22Rv1 (cell line): Measurements from ENCODE around the gene AADACL4.
A peak's percentile ranks its signal among the peaks of the same experiment; 100 is the strongest.

Experiments used
- H3K27ac ChIP-seq: fragments of 450-650 bp; 2 replicates; pipeline ENCODE4 v1.5.1; 2017
- CTCF ChIP-seq: fragments of 450-650 bp; IDR thresholded peaks from 2 replicates; pipeline ENCODE4 v1.5.1; 2017; ENCODE audit warnings: mild to moderate bottlenecking
- ZFX ChIP-seq: fragments of 450-650 bp; IDR thresholded peaks from 2 replicates; pipeline ENCODE4 v1.6.1; 2017; ENCODE audit warnings: antibody characterized with exemption, borderline replicate concordance

Gene AADACL4

GRCh38 chr1:12617901-12618660 is 25.8 kb upstream of the AADACL4 start, which contains the start of gene DHRS3:
Gene DHRS3 (minus strand): TSS chr1:12618210. CDS start chr1:12617348, 862 bp downstream.
- H3K27ac ChIP-seq = peak within 1 kb of the TSS; percentile 81
- TF ChIP-seq ZFX = no peak

GRCh38 chr1:12618661-12618964 is 25.3 kb upstream of the AADACL4 start:
- peak overlapping the region; percentile 81 for H3K27ac ChIP-seq

GRCh38 chr1:12618965-12619791 is 24.7 kb upstream of the AADACL4 start:
- H3K27ac ChIP-seq = no peak overlapping the region
- TF ChIP-seq ZFX (no peak), CTCF (no peak)

More at GRCh38 chr1:12618661-12618964, 25.3 kb upstream of the AADACL4 start:
- TF ChIP-seq ZFX (no peak), CTCF (no peak)

- no peak overlapping the region for H3K27ac ChIP-seq
- TF ChIP-seq CTCF (peak; percentile 88), ZFX (no peak)
Measured at GRCh38 chr1:12619792-12620487, 23.9 kb upstream of the AADACL4 start.

- no peak for TF ChIP-seq CTCF
- TF ChIP-seq ZFX = no peak
- H3K27ac ChIP-seq = no peak overlapping the region
Measured at GRCh38 chr1:12620488-12620865, 23.4 kb upstream of the AADACL4 start.

- TF ChIP-seq ZFX (no peak), CTCF (no peak)
- H3K27ac ChIP-seq = no peak overlapping the region
Measured at GRCh38 chr1:12620931-12621330, 23.0 kb upstream of the AADACL4 start.
